Astrocyte of the cerebellum (primary cell): ENCODE measurements around the gene ESRRA.

Experiments
- DNase-seq: peaks from one replicate; pipeline ENCODE4 v3.0.0-alpha.2; 2011; ENCODE audit warnings: low read depth
- H3K4me3 ChIP-seq: 2 replicates; pipeline ENCODE4 v1.5.1; 2011; ENCODE audit warnings: mild to moderate bottlenecking, low read depth, low read length, moderate library complexity
- CTCF ChIP-seq: IDR thresholded peaks from 2 replicates; pipeline ENCODE4 v1.5.1; 2012; ENCODE audit warnings: low read length, low read depth, moderate library complexity, mild to moderate bottlenecking; ENCODE audit errors: missing control alignments
- in situ Hi-C: cut with HindIII; loops from 2 replicates; pipeline ENCODE4 v1.10.0; 2017; ENCODE audit warnings: low sequenced_read_pairs

ESRRA gene

GRCh38 chr11:64291752-64292459 lies 13.4 kb upstream of the ESRRA start:
- in situ Hi-C loops: no loop called here
- H3K4me3 ChIP-seq: no peak overlapping the region
- no peak for TF ChIP-seq CTCF

GRCh38 chr11:64292460-64293254 lies 12.7 kb upstream of the ESRRA start:
- in situ Hi-C loops: no loop called here
- no peak overlapping the region for H3K4me3 ChIP-seq
- no peak for DNase-seq
- no peak for TF ChIP-seq CTCF

More at GRCh38 chr11:64291752-64292459, 13.4 kb upstream of the ESRRA start:
- no peak for DNase-seq

GRCh38 chr11:64294774-64295173 lies 10.6 kb upstream of the ESRRA start:
- no peak for DNase-seq
- no peak overlapping the region for H3K4me3 ChIP-seq
- in situ Hi-C loops: no loop called here
- TF ChIP-seq CTCF: no peak

GRCh38 chr11:64295760-64296159 lies 9.6 kb upstream of the ESRRA start:
- H3K4me3 ChIP-seq: no peak overlapping the region
- in situ Hi-C loops: no loop called here
- TF ChIP-seq CTCF: no peak
- DNase-seq: no peak

- in situ Hi-C loops: no loop called here
- no peak for TF ChIP-seq CTCF
- H3K4me3 ChIP-seq: no peak overlapping the region
- DNase-seq: no peak
Observed at GRCh38 chr11:64296236-64296635, 9.1 kb upstream of the ESRRA start.

- no peak for DNase-seq
- in situ Hi-C loops: no loop called here
- no peak for TF ChIP-seq CTCF
- H3K4me3 ChIP-seq: no peak overlapping the region
Observed at GRCh38 chr11:64296830-64297698, 8.3 kb upstream of the ESRRA start.
